Measurements from ENCODE around the gene CFAP45. TPM values are rescaled to one million over a fixed set of nuclear protein-coding genes. Genes with fewer than 3 reads are reported as not detected.

Gene CFAP45
- total and polyA plus RNA-seq, 2 donors from 2014 or later, result 1.0 to 14.2 TPM

GRCh38 chr1:159854116-159854692 is 45.8 kb downstream of the CFAP45 start:
- intact Hi-C loops (cut with DNase I), result no loop called here
- DNase-seq, result peak; percentile 75 to 91 (median 85)
- H3K4me1 ChIP-seq (ENCODE audit: control insufficient read depth in 2 of 3, insufficient read depth in 2 of 3, low read depth in 1 of 3, low read length in 3 of 3), result peaks cover 0 to 7% (median 2%) of the 10 kb centered on the region in 3 donors
- TF ChIP-seq, protein P1, sequence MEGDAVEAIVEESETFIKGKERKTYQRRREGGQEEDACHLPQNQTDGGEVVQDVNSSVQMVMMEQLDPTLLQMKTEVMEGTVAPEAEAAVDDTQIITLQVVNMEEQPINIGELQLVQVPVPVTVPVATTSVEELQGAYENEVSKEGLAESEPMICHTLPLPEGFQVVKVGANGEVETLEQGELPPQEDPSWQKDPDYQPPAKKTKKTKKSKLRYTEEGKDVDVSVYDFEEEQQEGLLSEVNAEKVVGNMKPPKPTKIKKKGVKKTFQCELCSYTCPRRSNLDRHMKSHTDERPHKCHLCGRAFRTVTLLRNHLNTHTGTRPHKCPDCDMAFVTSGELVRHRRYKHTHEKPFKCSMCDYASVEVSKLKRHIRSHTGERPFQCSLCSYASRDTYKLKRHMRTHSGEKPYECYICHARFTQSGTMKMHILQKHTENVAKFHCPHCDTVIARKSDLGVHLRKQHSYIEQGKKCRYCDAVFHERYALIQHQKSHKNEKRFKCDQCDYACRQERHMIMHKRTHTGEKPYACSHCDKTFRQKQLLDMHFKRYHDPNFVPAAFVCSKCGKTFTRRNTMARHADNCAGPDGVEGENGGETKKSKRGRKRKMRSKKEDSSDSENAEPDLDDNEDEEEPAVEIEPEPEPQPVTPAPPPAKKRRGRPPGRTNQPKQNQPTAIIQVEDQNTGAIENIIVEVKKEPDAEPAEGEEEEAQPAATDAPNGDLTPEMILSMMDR (IDR thresholded peaks at IDR 0.05; ENCODE audit: borderline replicate concordance, extremely low read depth, insufficient read depth), result no peak
- no peak for FAIRE-seq
- no peaks in the 10 kb centered on the region for H3K9me3 ChIP-seq (ENCODE audit: control insufficient read depth in 2 of 3, insufficient read depth in 1 of 3, low read length in 3 of 3)
- peak overlapping the region; percentile 93 to 96 for H3K27ac ChIP-seq (ENCODE audit: low read depth in 2 of 2, low read length in 2 of 2)
- peak overlapping the region; percentile 60 to 72 (median 66) for H3K4me3 ChIP-seq (ENCODE audit: low read length in 3 of 3)
- H3K9ac ChIP-seq (ENCODE audit: low read length in 3 of 3), result peak overlapping the region; percentile 27 to 87 (median 51)
- no peaks in the 10 kb centered on the region for H3K27me3 ChIP-seq (ENCODE audit: control insufficient read depth, insufficient read depth, low read length)
- H3K36me3 ChIP-seq (ENCODE audit: control insufficient read depth in 2 of 3, insufficient read depth in 3 of 3, low read length in 3 of 3), result no peaks in the 10 kb centered on the region

GRCh38 chr1:159853417-159854115 is 46.4 kb downstream of the CFAP45 start:
- no peaks in the 10 kb centered on the region for H3K27me3 ChIP-seq (ENCODE audit: control insufficient read depth, insufficient read depth, low read length)
- no peaks in the 10 kb centered on the region for H3K36me3 ChIP-seq (ENCODE audit: control insufficient read depth in 2 of 3, insufficient read depth in 3 of 3, low read length in 3 of 3)
- peak in 1 of 5 donors; percentile 42 for DNase-seq
- no peaks in the 10 kb centered on the region for H3K9me3 ChIP-seq (ENCODE audit: control insufficient read depth in 2 of 3, insufficient read depth in 1 of 3, low read length in 3 of 3)
- peak overlapping the region; percentile 60 to 72 (median 66) for H3K4me3 ChIP-seq (ENCODE audit: low read length in 3 of 3)
- TF ChIP-seq, protein P1 (IDR thresholded peaks at IDR 0.05; ENCODE audit: borderline replicate concordance, extremely low read depth, insufficient read depth), result no peak
- H3K4me1 ChIP-seq (ENCODE audit: control insufficient read depth in 2 of 3, insufficient read depth in 2 of 3, low read depth in 1 of 3, low read length in 3 of 3), result peaks cover 0 to 7% (median 2%) of the 10 kb centered on the region in 3 donors
- no peak for FAIRE-seq
- H3K9ac ChIP-seq (ENCODE audit: low read length in 3 of 3), result peak overlapping the region; percentile 27 to 87 (median 34)
- intact Hi-C loops (cut with DNase I), result no loop called here
- H3K27ac ChIP-seq (ENCODE audit: low read depth in 2 of 2, low read length in 2 of 2), result peak overlapping the region; percentile 93 to 96

- DNase-seq (no peak), FAIRE-seq (no peak)
- TF ChIP-seq, protein P1 (IDR thresholded peaks at IDR 0.05; ENCODE audit: borderline replicate concordance, extremely low read depth, insufficient read depth), result no peak
Observed at GRCh38 chr1:159851407-159851806, 48.6 kb downstream of the CFAP45 start.

More at GRCh38 chr1:159851407-159851806, 48.6 kb downstream of the CFAP45 start:
- Histone ChIP-seq H3K9ac (ENCODE audit: low read length in 3 of 3) (no peak overlapping the region), H3K27me3 (ENCODE audit: control insufficient read depth, insufficient read depth, low read length) (no peaks in the 10 kb centered on the region), H3K4me3 (ENCODE audit: low read length in 3 of 3) (no peak overlapping the region), H3K9me3 (ENCODE audit: control insufficient read depth in 2 of 3, insufficient read depth in 1 of 3, low read length in 3 of 3) (no peaks in the 10 kb centered on the region), H3K4me1 (ENCODE audit: control insufficient read depth in 2 of 3, insufficient read depth in 2 of 3, low read depth in 1 of 3, low read length in 3 of 3) (peaks cover 0 to 7% (median 2%) of the 10 kb centered on the region in 3 donors), H3K36me3 (ENCODE audit: control insufficient read depth in 2 of 3, insufficient read depth in 3 of 3, low read length in 3 of 3) (no peaks in the 10 kb centered on the region), H3K27ac (ENCODE audit: low read depth in 2 of 2, low read length in 2 of 2) (no peak overlapping the region)
- intact Hi-C loops (cut with DNase I), result no loop called here

Measured in kidney (tissue), 14 donors.